Epithelial cell of proximal tubule (primary cell): ENCODE data around the gene GALNT2. TPM values are rescaled to one million over a fixed set of nuclear protein-coding genes. Genes with fewer than 3 reads are reported as not detected.

ENCODE experiments used
- DNase-seq: peaks from one replicate; pipeline ENCODE4 v3.0.0-alpha.2; 2011; ENCODE audit warnings: low read depth
- H3K4me3 ChIP-seq: 2 replicates; pipeline ENCODE4 v1.5.1; 2011; ENCODE audit warnings: low read depth, mild to moderate bottlenecking, low read length
- CTCF ChIP-seq: conservative IDR thresholded peaks from 2 replicates; pipeline ENCODE4 v1.5.1; 2012; ENCODE audit warnings: low read depth, mild to moderate bottlenecking, low read length
- total RNA-seq: library from RNA; depleted of rRNA; stranded (reverse); fragments of >200 nt; gene quantifications from 2 replicates; pipeline ENCODE4 v1.2.3, GENCODE V29; 2015

Gene GALNT2
- total RNA-seq, 1 donor from 2014 or later, result 52.1 TPM

GRCh38 chr1:230139741-230140140 lies 72.7 kb downstream of the GALNT2 start:
- no peak for DNase-seq
- TF ChIP-seq CTCF, result no peak
- no peak overlapping the region for H3K4me3 ChIP-seq

GRCh38 chr1:230140221-230141020 lies 73.4 kb downstream of the GALNT2 start:
- H3K4me3 ChIP-seq, result no peak overlapping the region
- DNase-seq, result no peak
- no peak for TF ChIP-seq CTCF

GRCh38 chr1:230141021-230141648 lies 74.1 kb downstream of the GALNT2 start:
- no peak overlapping the region for H3K4me3 ChIP-seq
- TF ChIP-seq CTCF, result no peak
- no peak for DNase-seq

GRCh38 chr1:230141797-230142607 lies 75.0 kb downstream of the GALNT2 start:
- H3K4me3 ChIP-seq, result no peak overlapping the region

GRCh38 chr1:230142608-230143210 lies 75.7 kb downstream of the GALNT2 start:
- H3K4me3 ChIP-seq, result no peak overlapping the region
- DNase-seq, result no peak
- no peak for TF ChIP-seq CTCF

More at GRCh38 chr1:230141797-230142607, 75.0 kb downstream of the GALNT2 start:
- no peak for DNase-seq
- no peak for TF ChIP-seq CTCF

GRCh38 chr1:230143534-230143933 lies 76.5 kb downstream of the GALNT2 start:
- DNase-seq, result no peak
- H3K4me3 ChIP-seq, result no peak overlapping the region
- no peak for TF ChIP-seq CTCF
